ENCODE results near the gene SOX6. TPM values are rescaled to one million over a fixed set of nuclear protein-coding genes. Genes with fewer than 3 reads are reported as not detected.

Gene SOX6
- total RNA-seq, 4 donors from 2014 or later = 3.1 to 12.6 (median 7.6) TPM

DNA sequence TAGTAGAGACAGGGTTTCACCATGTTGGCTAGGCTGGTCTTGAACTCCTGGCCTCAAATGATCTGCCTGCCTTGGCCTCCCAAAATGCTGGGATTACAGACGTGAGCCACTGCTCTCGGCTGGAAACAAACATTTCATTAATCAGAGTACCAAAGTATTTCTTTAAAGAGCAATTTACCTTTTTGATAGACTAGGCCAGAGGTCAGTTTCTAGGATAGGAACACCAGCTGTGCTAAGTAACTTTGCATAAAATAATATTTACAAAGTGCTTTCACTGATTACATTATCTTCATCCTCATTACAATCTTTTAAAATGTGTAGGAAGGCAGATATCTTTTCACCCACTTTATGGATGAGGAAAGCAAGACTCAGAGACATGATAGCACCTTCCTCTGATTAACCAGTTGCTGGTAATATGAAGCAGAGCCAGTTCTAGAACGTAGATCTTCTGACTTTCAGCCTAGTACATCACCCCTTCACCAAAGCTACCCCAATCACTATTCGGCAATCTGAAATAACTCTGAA, 355.2 kb downstream of the SOX6 start:
- TF ChIP-seq, protein P1, sequence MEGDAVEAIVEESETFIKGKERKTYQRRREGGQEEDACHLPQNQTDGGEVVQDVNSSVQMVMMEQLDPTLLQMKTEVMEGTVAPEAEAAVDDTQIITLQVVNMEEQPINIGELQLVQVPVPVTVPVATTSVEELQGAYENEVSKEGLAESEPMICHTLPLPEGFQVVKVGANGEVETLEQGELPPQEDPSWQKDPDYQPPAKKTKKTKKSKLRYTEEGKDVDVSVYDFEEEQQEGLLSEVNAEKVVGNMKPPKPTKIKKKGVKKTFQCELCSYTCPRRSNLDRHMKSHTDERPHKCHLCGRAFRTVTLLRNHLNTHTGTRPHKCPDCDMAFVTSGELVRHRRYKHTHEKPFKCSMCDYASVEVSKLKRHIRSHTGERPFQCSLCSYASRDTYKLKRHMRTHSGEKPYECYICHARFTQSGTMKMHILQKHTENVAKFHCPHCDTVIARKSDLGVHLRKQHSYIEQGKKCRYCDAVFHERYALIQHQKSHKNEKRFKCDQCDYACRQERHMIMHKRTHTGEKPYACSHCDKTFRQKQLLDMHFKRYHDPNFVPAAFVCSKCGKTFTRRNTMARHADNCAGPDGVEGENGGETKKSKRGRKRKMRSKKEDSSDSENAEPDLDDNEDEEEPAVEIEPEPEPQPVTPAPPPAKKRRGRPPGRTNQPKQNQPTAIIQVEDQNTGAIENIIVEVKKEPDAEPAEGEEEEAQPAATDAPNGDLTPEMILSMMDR (IDR thresholded peaks at IDR 0.05; ENCODE audit: low read depth) = no peak

DNA sequence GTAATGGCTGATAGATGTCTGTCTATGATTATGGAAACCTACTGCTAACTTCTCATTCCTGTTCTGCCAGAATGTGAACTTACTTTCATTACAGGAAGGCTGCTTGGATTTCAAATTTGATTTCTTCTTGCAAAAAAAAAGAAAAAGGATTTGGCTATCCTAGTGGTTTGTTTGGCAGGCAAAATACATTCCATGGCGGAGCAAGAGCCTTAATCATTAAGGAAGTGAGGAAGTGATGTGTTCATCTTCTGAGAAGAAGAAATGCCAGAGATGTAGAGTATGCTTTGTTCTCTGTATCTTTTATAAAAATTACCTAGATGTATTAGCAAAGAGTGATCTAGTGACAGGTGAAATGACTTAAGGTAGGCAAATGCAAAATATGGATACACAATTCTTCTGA, 356.3 kb downstream of the SOX6 start:
- TF ChIP-seq, protein P1 (IDR thresholded peaks at IDR 0.05; ENCODE audit: low read depth) = no peak

DNA sequence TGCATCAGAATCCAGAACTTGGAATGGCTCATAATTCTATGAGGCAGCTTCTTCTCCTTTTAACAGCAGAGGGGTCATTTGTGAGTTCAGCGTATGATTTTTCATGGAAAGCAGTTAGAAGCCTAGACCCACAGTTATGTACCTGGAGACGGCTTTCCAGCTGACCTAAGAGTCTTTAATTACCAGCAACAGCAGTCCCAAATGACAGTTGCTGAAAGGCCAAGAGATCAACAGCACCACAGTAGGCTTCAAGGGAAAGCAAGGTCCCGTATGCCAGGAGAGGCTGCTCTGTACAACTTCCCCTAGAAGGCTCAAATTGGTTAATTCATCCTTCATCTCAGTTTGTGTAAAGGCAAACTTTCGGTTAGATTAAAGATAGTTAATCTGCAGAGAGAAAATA, 363.0 kb downstream of the SOX6 start:
- TF ChIP-seq, protein P1 (IDR thresholded peaks at IDR 0.05; ENCODE audit: low read depth) = no peak

DNA sequence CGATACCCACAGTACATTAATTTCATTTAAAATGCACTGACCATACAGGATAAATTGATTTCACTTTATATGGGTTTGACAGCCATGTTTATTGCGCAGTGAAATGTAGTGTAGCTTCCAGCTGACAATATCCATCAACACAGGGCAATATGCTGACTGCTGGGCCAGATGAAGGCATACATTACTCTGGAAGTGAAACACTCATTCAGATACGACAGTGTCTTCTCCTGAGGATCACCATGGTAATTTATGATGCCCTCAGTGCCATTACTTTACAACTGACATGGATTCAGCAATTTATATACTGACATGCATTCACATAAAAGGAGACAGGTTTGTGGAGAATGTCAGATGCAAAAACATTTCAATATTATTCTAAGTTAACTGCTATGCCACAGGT, 365.1 kb downstream of the SOX6 start:
- TF ChIP-seq, protein P1 (IDR thresholded peaks at IDR 0.05; ENCODE audit: low read depth) = no peak

DNA sequence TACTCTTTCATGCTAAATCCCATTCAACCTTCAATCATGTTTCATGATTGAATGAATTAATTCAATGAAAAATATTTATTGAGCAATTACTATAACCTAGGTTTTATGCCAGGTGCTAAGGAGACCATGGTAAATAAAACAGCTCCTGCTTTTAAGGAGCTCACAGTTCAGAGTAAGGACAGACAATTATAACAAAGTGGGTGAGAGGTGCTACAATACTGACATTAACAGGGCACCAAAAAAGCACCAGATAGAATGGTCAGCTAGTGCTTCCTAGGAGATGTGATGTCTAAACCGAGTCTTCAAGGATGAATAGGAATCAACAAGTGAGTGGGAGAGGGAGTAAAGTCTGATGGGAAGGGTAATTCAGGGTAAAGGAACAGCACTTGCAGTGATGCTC, 366.7 kb downstream of the SOX6 start:
- TF ChIP-seq, protein P1 (IDR thresholded peaks at IDR 0.05; ENCODE audit: low read depth) = no peak

DNA sequence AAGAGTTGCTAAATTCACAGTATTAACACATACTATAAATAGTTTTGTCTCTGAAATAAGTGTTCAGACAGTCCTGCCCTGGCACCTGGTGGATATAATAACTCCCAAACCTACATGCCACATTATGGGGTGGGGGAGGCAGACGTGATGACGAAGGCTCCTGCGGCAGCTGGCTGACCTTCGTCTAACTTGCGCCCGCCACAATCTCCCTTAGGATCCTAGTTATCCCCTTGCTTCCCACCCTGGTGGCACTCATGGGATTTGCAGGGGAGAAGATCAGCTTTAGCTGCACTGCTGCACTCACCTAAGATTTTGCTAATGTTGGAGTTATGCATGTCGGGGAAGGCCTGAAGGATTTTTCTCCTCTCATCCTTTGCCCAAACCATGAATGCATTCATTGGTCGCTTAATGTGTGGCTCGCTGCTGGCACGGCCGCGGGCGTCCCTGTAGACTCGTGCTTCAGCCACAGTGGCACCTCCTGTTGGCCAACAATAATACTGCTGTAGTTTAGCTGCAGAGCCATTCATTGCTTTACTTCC, 367.6 kb downstream of the SOX6 start:
- TF ChIP-seq, protein P1 (IDR thresholded peaks at IDR 0.05; ENCODE audit: low read depth) = no peak

DNA sequence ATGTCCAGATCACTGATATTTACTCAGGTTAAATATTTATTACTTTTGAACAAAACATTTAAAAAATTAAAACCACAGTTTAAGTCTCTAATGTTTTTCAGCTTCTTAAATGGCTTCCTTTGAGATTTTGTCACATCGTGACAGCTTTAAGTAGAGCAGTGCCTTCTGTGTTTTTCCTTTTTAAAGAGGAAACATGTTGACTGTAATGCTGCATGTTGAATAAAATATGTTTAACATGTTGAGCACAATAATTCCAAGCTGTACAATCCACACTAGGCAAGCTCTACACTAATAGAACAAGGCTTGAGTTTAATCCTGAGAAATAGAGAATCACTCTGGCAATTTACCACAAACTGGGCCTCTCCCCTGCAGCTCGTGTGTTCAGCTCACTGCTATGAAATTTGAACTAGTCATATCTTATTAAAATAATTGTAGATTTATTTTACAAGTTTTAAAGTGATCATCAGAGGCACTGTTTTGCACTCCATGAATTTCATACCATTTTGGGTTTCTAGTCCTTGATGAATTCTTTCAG, 368.3 kb downstream of the SOX6 start:
- TF ChIP-seq, protein P1 (IDR thresholded peaks at IDR 0.05; ENCODE audit: low read depth) = no peak
